Left renal pelvis (tissue), 4 donors: Measurements from ENCODE around the gene ABHD15. TPM values are rescaled to one million over a fixed set of nuclear protein-coding genes. Genes with fewer than 3 reads are reported as not detected.
A peak's percentile ranks its signal among the peaks of the same experiment; 100 is the strongest.
"Not testable (repeated sequence)": the region's sequence is repeated elsewhere in the genome, so short reads cannot be mapped to it uniquely, and the experiment has no call there.

Source experiments
- DNase-seq, 4 donors: peaks; one replicate each; pipeline ENCODE4 v3.0.0-alpha.2; 2013; ENCODE audit warnings: low read depth in 4 of 4, low spot score in 3 of 4
- polyA plus RNA-seq, 4 donors: library from polyadenylated mRNA; unstranded; fragments of 120-200 nt; gene quantifications; one replicate each; pipeline ENCODE4 v1.2.1, GENCODE V29; 2013; ENCODE audit not compliant: insufficient read length in 4 of 4

ABHD15 gene
- polyA plus RNA-seq, 4 donors = 6.4 to 8.1 (median 6.8) TPM

- DNase-seq = no peak
These were observed 5.2 kb upstream of the ABHD15 start for GRCh38 chr17:29571883-29572681.

GRCh38 chr17:29571486-29571882 lies 4.6 kb upstream of the ABHD15 start:
- no peak for DNase-seq

GRCh38 chr17:29570521-29570920 lies 3.7 kb upstream of the ABHD15 start:
- DNase-seq = no peak

GRCh38 chr17:29569245-29569950 lies 2.6 kb upstream of the ABHD15 start:
- no peak for DNase-seq

- DNase-seq = peak in 1 of 4 donors; percentile 68
These were observed 1.8 kb upstream of the ABHD15 start, which contains the start of gene TP53I13 for GRCh38 chr17:29568331-29569244. TSS of gene TP53I13 (plus strand) at chr17:29568701. CDS start at chr17:29568759, 58 bp downstream.

- DNase-seq = no peak
These were observed 905 bp upstream of the ABHD15 start for GRCh38 chr17:29567554-29568330.

- DNase-seq = no peak
These were observed 392 bp upstream of the ABHD15 start for GRCh38 chr17:29567304-29567553.

GRCh38 chr17:29565643-29566472 lies 979 bp downstream of the ABHD15 start:
- no peak for DNase-seq

GRCh38 chr17:29563816-29564215 lies 3.0 kb downstream of the ABHD15 start:
- no peak for DNase-seq

- DNase-seq = no peak
These were observed 4.2 kb downstream of the ABHD15 start for GRCh38 chr17:29562615-29563014.

- no peak for DNase-seq
These were observed 5.0 kb downstream of the ABHD15 start for GRCh38 chr17:29561554-29562517.

GRCh38 chr17:29560316-29560715 lies 6.5 kb downstream of the ABHD15 start:
- DNase-seq = no peak

- DNase-seq = no peak
These were observed 7.2 kb downstream of the ABHD15 start for GRCh38 chr17:29559640-29560039.

- DNase-seq = not testable (repeated sequence)
These were observed 8.7 kb downstream of the ABHD15 start for GRCh38 chr17:29558139-29558538.

- no peak for DNase-seq
These were observed 9.1 kb downstream of the ABHD15 start for GRCh38 chr17:29557739-29558116.

- DNase-seq = no peak
These were observed 9.6 kb downstream of the ABHD15 start for GRCh38 chr17:29557085-29557738.

- no peak for DNase-seq
These were observed 11.0 kb downstream of the ABHD15 start for GRCh38 chr17:29555840-29556239.
